ENCODE results near the gene HAT1.

- TF ChIP-seq SUZ12 (IDR thresholded peaks at IDR 0.05; ENCODE audit: extremely low read depth, insufficient read depth, insufficient read length) = no peak
- no peak for TF ChIP-seq YY1 (IDR thresholded peaks at IDR 0.05; ENCODE audit: insufficient read depth, insufficient read length)
- no peak for TF ChIP-seq ZNF274 (IDR thresholded peaks at IDR 0.05; ENCODE audit: low read depth, low read length)
These were observed 26.5 kb upstream of the HAT1 start for GRCh38 chr2:171895786-171896185.
